Smooth muscle cell (in vitro differentiated cells): ENCODE data around the gene MACROD2. TPM values are rescaled to one million over a fixed set of nuclear protein-coding genes. Genes with fewer than 3 reads are reported as not detected.
A peak's percentile ranks its signal among the peaks of the same experiment; 100 is the strongest.

ENCODE experiments used
- DNase-seq: peaks from one replicate; lab custom pipeline; 2025; ENCODE audit not compliant: unreplicated experiment; lab: John Stamatoyannopoulos, UW
- H2AFZ ChIP-seq: fragments of 200-600 bp; sonication (generic); 2 replicates; pipeline ENCODE4 v1.6.0; 2016; ENCODE audit warnings: antibody characterized with exemption, low read depth, mild to moderate bottlenecking
- H3F3A ChIP-seq: fragments of 200-600 bp; sonication (generic); 2 replicates; pipeline ENCODE4 v1.6.0; 2017; ENCODE audit warnings: antibody characterized with exemption, low read depth
- H3K27ac ChIP-seq: fragments of 200-600 bp; sonication (generic); 2 replicates; pipeline ENCODE4 v1.5.1; 2016; ENCODE audit warnings: low read depth, mild to moderate bottlenecking
- H3K27me3 ChIP-seq: fragments of 200-600 bp; sonication (generic); 2 replicates; pipeline ENCODE4 v1.6.1; 2016; ENCODE audit warnings: low read depth, mild to moderate bottlenecking
- H3K36me3 ChIP-seq: fragments of 200-600 bp; sonication (generic); 2 replicates; pipeline ENCODE4 v1.5.1; 2016; ENCODE audit warnings: low read depth
- H3K4me1 ChIP-seq: fragments of 200-600 bp; sonication (generic); 2 replicates; pipeline ENCODE4 v1.5.1; 2016; ENCODE audit warnings: low read depth
- H3K4me2 ChIP-seq: fragments of 200-600 bp; sonication (generic); 2 replicates; pipeline ENCODE4 v1.6.0; 2016; ENCODE audit warnings: mild to moderate bottlenecking
- H3K4me3 ChIP-seq: fragments of 200-600 bp; sonication (generic); 2 replicates; pipeline ENCODE4 v1.5.1; 2016; ENCODE audit warnings: mild to moderate bottlenecking
- H3K79me2 ChIP-seq: fragments of 200-600 bp; sonication (generic); 2 replicates; pipeline ENCODE4 v1.6.0; 2016; ENCODE audit warnings: low read depth, mild to moderate bottlenecking
- H3K9ac ChIP-seq: fragments of 200-600 bp; sonication (generic); 2 replicates; pipeline ENCODE4 v1.6.0; 2016; ENCODE audit warnings: low read depth
- H3K9me3 ChIP-seq: fragments of 200-600 bp; sonication (generic); replicated peaks from 2 replicates; pipeline ENCODE4 v1.5.1; 2016; ENCODE audit warnings: low read depth
- H4K20me1 ChIP-seq: fragments of 200-600 bp; sonication (generic); 2 replicates; pipeline ENCODE4 v1.6.0; 2016; ENCODE audit warnings: low read depth
- CTCF ChIP-seq: fragments of 200-600 bp; sonication (generic); IDR thresholded peaks from 2 replicates; pipeline ENCODE4 v1.5.1; 2017; ENCODE audit warnings: borderline replicate concordance, mild to moderate bottlenecking, antibody characterized with exemption; ENCODE audit not compliant: insufficient read depth, poor library complexity, severe bottlenecking
- WGBS: methylation state at CpG from one replicate; pipeline ENCODE4 v1.1.7; 2016; ENCODE audit warnings: low lambda C conversion rate; 5-methylcytosine and 5-hydroxymethylcytosine counted together
- polyA plus RNA-seq: library from polyadenylated mRNA; unstranded; fragments of >200 nt; fragmentation: Nextera tagmentation; extraction: Ambion mirVana; gene quantifications from 2 replicates; pipeline ENCODE4 v1.2.1, GENCODE V29; 2016
- total RNA-seq: library from RNA; depleted of rRNA; stranded (reverse); fragments of >200 nt; gene quantifications from 2 replicates; pipeline ENCODE4 v1.2.3, GENCODE V29; 2014

Gene MACROD2
- total and polyA plus RNA-seq, 2 experiments from 2014 or later: 0.04 to 0.32 TPM

GRCh38 chr20:14958626-14959025, 963.3 kb downstream of the MACROD2 start:
- Histone ChIP-seq H3K27me3 (no peaks in the 10 kb centered on the region), H3F3A (no peaks in the 10 kb centered on the region), H3K4me3 (no peak overlapping the region), H3K4me2 (no peak overlapping the region), H4K20me1 (no peaks in the 10 kb centered on the region), H3K79me2 (no peaks in the 10 kb centered on the region), H3K9ac (no peak overlapping the region), H3K9me3 (no peaks in the 10 kb centered on the region), H2AFZ (no peak overlapping the region), H3K4me1 (peaks cover 9% of the 10 kb centered on the region), H3K36me3 (no peaks in the 10 kb centered on the region), H3K27ac (no peak overlapping the region)
- DNase-seq: no peak
- no peak for TF ChIP-seq CTCF

- H3F3A ChIP-seq: no peaks in the 10 kb centered on the region
- peaks cover 9% of the 10 kb centered on the region for H3K4me1 ChIP-seq
- no peaks in the 10 kb centered on the region for H3K36me3 ChIP-seq
- no peak overlapping the region for H3K4me2 ChIP-seq
- TF ChIP-seq CTCF: no peak
- H3K27ac ChIP-seq: peak overlapping the region; percentile 18
- WGBS: 84% methylated on average over 7 of the region's 7 CpGs
- H3K27me3 ChIP-seq: no peaks in the 10 kb centered on the region
- H3K79me2 ChIP-seq: no peaks in the 10 kb centered on the region
- no peak for DNase-seq
- no peak overlapping the region for H2AFZ ChIP-seq
- no peak overlapping the region for H3K4me3 ChIP-seq
- no peaks in the 10 kb centered on the region for H3K9me3 ChIP-seq
- H4K20me1 ChIP-seq: no peaks in the 10 kb centered on the region
- H3K9ac ChIP-seq: no peak overlapping the region
Observed at GRCh38 chr20:14959506-14960475, 964.5 kb downstream of the MACROD2 start.

GRCh38 chr20:14960831-14961230, 965.5 kb downstream of the MACROD2 start:
- no peak for DNase-seq
- no peak overlapping the region for H3K27ac ChIP-seq
- no peaks in the 10 kb centered on the region for H3K36me3 ChIP-seq
- peaks cover 6% of the 10 kb centered on the region for H3K4me1 ChIP-seq
- H2AFZ ChIP-seq: no peak overlapping the region
- no peak overlapping the region for H3K4me2 ChIP-seq
- no peaks in the 10 kb centered on the region for H4K20me1 ChIP-seq
- H3F3A ChIP-seq: no peaks in the 10 kb centered on the region
- H3K9ac ChIP-seq: no peak overlapping the region
- no peak overlapping the region for H3K4me3 ChIP-seq
- H3K9me3 ChIP-seq: no peaks in the 10 kb centered on the region
- no peak for TF ChIP-seq CTCF
- 98% methylated on average over 3 of the region's 3 CpGs for WGBS
- no peaks in the 10 kb centered on the region for H3K27me3 ChIP-seq
- H3K79me2 ChIP-seq: no peaks in the 10 kb centered on the region
